WTC11 (cell line): ENCODE results near the gene PDE4B.

Source experiments
- ATF2 ChIP-seq: sonication (generic); formaldehyde crosslinking; IDR thresholded peaks from 2 replicates; pipeline ENCODE4 v1.8.1; 2022; ENCODE audit warnings: low read depth, missing genetic modification reagents, borderline replicate concordance
- ELF4 ChIP-seq: sonication (generic); formaldehyde crosslinking; IDR thresholded peaks from 2 replicates; pipeline ENCODE4 v1.8.1; 2022; ENCODE audit warnings: low read depth, mild to moderate bottlenecking, moderate library complexity, missing genetic modification reagents
- GABPB1 ChIP-seq: sonication (generic); formaldehyde crosslinking; IDR thresholded peaks from 2 replicates; pipeline ENCODE4 v1.8.1; 2023; ENCODE audit warnings: mild to moderate bottlenecking, missing genetic modification reagents
- TEAD4 ChIP-seq: sonication (generic); formaldehyde crosslinking; IDR thresholded peaks from 2 replicates; pipeline ENCODE4 v1.8.0; 2022; ENCODE audit warnings: mild to moderate bottlenecking, missing genetic modification reagents
- ZNF138 ChIP-seq: sonication (generic); formaldehyde crosslinking; conservative IDR thresholded peaks from 2 replicates; pipeline ENCODE4 v1.8.1; 2022; ENCODE audit warnings: mild to moderate bottlenecking, moderate library complexity, missing genetic modification reagents
- TF ChIP-seq, protein P1 (sequence below): fragments of 200-600 bp; IDR thresholded peaks from 2 replicates; pipeline ENCODE4 v1.8.0; 2022; ENCODE audit warnings: antibody characterized with exemption
- TF ChIP-seq, protein P2 (sequence below): sonication (generic); formaldehyde crosslinking; IDR thresholded peaks from 2 replicates; pipeline ENCODE4 v1.8.1; 2023; ENCODE audit warnings: mild to moderate bottlenecking, missing genetic modification reagents, moderate library complexity

DNA sequence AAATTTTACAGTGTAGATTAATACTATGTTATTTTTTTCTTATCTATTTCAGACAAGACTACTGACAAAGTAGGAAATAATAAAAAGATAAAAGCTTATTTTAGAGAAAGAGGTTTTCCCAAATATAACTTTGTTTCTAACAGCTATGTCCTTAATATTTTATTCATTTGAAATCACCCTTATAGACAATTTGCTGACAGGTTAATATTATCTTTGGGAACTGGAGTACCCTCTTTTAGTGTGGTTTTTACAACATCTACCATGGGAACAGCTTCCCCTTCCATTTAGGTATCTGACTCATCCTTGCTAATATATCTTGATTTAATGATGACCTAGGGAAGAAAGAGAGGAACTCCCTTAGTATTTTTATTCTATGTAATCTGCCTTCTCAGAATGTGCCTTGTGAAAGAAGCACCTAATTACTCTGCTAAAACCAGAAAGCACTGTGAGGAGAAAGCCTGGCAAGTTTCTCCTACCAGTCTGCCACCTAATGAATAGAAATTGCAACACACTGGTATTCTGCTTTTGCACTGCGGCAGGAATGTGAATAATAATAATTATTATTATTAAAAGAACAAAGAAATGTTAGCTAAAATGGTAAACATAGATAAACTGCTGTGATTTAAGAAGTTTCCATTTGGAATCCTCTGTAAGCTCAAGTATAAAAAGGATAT is 192.8 kb downstream of the PDE4B start:
- TF ChIP-seq, protein P1, sequence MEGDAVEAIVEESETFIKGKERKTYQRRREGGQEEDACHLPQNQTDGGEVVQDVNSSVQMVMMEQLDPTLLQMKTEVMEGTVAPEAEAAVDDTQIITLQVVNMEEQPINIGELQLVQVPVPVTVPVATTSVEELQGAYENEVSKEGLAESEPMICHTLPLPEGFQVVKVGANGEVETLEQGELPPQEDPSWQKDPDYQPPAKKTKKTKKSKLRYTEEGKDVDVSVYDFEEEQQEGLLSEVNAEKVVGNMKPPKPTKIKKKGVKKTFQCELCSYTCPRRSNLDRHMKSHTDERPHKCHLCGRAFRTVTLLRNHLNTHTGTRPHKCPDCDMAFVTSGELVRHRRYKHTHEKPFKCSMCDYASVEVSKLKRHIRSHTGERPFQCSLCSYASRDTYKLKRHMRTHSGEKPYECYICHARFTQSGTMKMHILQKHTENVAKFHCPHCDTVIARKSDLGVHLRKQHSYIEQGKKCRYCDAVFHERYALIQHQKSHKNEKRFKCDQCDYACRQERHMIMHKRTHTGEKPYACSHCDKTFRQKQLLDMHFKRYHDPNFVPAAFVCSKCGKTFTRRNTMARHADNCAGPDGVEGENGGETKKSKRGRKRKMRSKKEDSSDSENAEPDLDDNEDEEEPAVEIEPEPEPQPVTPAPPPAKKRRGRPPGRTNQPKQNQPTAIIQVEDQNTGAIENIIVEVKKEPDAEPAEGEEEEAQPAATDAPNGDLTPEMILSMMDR, result no peak
- TF ChIP-seq ELF4 (CRISPR knock-in tag) (no peak), ATF2 (CRISPR knock-in tag) (no peak), GABPB1 (CRISPR knock-in tag) (no peak), ZNF138 (CRISPR knock-in tag) (no peak), TEAD4 (no peak)
- TF ChIP-seq, protein P2, sequence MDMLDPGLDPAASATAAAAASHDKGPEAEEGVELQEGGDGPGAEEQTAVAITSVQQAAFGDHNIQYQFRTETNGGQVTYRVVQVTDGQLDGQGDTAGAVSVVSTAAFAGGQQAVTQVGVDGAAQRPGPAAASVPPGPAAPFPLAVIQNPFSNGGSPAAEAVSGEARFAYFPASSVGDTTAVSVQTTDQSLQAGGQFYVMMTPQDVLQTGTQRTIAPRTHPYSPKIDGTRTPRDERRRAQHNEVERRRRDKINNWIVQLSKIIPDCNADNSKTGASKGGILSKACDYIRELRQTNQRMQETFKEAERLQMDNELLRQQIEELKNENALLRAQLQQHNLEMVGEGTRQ, result no peak
